HEK293 (cell line): ENCODE results near the gene LRCH2.

ENCODE experiments used
- SP7 ChIP-seq: fragments of 450-650 bp; formaldehyde crosslinking; IDR thresholded peaks from 2 replicates; pipeline ENCODE4 v1.5.1; 2016; ENCODE audit warnings: missing biosample characterization, missing genetic modification characterization
- ZBTB8A ChIP-seq: fragments of 450-650 bp; formaldehyde crosslinking; IDR thresholded peaks from 2 replicates; pipeline ENCODE4 v1.5.1; 2016; ENCODE audit warnings: missing biosample characterization, missing genetic modification characterization
- ZNF239 ChIP-seq: fragments of 450-650 bp; formaldehyde crosslinking; IDR thresholded peaks from 2 replicates; pipeline ENCODE4 v1.5.1; 2016; ENCODE audit warnings: missing biosample characterization, missing genetic modification characterization
- TF ChIP-seq, protein P1 (sequence below): fragments of 450-650 bp; formaldehyde crosslinking; IDR thresholded peaks from 2 replicates; pipeline ENCODE4 v1.5.1; 2016; ENCODE audit warnings: missing biosample characterization, missing genetic modification characterization
- TF ChIP-seq, protein P2 (sequence below): fragments of 450-650 bp; formaldehyde crosslinking; IDR thresholded peaks from 2 replicates; pipeline ENCODE4 v1.5.1; 2016; ENCODE audit warnings: missing biosample characterization, missing genetic modification characterization

DNA sequence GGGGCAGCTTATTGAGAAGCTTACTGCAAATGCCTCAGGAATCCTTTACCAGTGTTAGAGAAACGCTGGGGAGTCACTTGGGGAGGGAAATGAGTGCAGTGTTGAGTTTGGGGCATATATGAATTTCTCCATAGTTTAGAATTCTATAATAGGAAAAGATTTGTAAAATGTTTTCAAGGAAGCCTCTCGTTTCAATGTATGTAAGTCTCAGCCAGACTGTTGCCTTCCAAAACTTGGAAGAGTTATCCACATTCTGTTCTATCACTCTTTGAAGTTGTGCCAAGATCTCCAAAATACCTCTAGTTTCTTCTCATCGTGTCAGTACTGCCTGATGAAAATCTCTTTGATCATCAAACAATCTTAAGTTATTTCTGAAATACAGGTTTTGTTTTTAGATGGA lies 565 bp upstream of the LRCH2 start:
- TF ChIP-seq, protein P1, sequence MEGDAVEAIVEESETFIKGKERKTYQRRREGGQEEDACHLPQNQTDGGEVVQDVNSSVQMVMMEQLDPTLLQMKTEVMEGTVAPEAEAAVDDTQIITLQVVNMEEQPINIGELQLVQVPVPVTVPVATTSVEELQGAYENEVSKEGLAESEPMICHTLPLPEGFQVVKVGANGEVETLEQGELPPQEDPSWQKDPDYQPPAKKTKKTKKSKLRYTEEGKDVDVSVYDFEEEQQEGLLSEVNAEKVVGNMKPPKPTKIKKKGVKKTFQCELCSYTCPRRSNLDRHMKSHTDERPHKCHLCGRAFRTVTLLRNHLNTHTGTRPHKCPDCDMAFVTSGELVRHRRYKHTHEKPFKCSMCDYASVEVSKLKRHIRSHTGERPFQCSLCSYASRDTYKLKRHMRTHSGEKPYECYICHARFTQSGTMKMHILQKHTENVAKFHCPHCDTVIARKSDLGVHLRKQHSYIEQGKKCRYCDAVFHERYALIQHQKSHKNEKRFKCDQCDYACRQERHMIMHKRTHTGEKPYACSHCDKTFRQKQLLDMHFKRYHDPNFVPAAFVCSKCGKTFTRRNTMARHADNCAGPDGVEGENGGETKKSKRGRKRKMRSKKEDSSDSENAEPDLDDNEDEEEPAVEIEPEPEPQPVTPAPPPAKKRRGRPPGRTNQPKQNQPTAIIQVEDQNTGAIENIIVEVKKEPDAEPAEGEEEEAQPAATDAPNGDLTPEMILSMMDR (tag by site-specific recombination), result no peak
- TF ChIP-seq ZNF239 (tag by site-specific recombination) (no peak), SP7 (no peak), ZBTB8A (no peak)
- TF ChIP-seq, protein P2, sequence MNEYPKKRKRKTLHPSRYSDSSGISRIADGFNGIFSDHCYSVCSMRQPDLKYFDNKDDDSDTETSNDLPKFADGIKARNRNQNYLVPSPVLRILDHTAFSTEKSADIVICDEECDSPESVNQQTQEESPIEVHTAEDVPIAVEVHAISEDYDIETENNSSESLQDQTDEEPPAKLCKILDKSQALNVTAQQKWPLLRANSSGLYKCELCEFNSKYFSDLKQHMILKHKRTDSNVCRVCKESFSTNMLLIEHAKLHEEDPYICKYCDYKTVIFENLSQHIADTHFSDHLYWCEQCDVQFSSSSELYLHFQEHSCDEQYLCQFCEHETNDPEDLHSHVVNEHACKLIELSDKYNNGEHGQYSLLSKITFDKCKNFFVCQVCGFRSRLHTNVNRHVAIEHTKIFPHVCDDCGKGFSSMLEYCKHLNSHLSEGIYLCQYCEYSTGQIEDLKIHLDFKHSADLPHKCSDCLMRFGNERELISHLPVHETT (tag by site-specific recombination), result no peak
